Measurements from ENCODE around the gene ANKZF1.

Gene ANKZF1

DNA sequence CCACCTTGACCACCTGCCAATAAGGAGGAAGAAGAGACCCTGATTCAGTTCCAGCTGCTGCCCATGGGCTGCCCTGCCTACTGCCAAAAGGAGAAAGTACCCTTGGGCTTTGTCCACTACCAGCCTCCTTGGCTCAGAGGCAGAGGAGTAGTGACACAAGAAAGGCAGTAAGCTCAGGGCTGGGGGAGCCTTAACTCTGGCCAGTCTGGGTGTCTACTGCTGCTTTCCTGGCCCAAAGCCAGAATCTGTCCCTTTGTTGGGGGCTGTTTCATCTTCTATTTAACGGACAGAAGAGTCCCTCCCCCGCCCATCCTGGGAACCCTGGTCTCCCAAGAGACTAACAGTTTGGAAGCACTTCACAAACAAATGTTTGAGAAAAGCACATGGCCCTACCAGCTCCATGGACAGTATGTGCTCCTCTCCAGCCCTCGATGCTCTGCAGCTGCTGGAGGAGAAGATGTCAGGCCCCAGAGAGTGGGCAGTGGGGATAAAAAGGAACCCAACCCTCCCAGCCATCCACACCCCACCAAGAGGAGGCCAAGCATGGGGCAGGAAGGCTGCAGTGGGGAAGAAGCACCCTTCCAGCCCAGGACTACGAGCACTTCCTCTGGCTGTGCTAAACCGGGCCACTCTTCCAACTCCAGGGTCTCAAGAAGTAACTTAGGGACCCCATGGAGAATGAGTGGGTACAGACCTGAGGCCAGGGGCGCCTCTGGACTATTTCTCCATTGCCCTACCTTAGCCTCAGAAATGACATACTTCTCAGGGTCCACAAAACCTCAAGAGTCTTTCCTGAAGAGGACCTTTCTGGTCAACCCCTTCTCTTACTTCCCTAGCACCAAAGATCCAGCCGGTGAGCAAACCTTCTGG, 1.3 kb upstream of the ANKZF1 start:
- DNase-seq (ENCODE audit: low spot score) = no peak

DNA sequence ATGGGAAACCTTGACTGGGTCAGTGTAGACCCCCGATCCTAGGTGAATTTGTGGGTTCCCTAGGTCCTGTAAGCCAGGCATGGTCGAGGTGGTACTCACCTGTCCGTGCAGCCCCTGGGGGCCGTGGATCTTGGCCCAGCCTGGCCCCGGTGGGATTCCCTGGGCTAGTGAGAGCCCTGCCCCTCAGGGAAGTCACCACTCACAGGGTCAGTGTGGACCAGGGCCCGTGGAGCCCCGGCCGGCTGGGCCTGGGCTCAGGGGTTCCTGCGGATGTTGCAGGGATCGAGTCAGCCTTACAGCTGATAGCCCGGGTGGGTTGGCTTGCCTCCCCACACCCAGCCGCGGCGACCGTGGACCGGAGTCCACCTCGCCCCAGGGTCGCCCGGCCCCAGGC, 698 bp upstream of the ANKZF1 start:
- DNase-seq (ENCODE audit: low spot score) = no peak

GRCh38 chr2:219230059-219230540, 494 bp downstream of the ANKZF1 start:
- no peak for DNase-seq (ENCODE audit: low spot score)

GRCh38 chr2:219234331-219234730, 4.7 kb downstream of the ANKZF1 start:
- no peak for DNase-seq (ENCODE audit: low spot score)

DNA sequence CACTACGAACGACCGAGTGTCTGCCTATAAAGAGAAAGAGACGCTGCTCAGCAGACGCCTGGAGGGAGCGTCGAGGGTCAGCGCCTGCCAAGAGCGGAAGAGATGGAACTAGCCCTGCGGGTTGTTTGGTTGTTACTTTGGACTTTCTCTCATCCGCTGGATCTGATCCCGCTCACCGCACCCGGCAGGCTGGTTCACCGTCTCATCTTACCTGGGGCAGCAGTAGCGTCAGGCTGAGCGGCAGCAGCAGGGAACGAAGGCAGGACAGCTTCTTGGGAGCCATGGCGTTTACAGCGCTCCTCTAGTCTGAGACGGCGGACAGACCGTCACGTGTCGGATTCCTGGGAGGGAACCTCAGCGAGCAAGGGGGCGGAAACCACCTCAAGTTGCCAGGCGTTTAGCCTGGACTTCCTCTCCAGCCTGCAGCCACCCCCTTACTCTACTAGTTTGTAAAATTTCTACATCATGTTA, 13.7 kb downstream of the ANKZF1 start:
- DNase-seq (ENCODE audit: low spot score) = no peak

GRCh38 chr2:219244789-219245147, 15.2 kb downstream of the ANKZF1 start:
- DNase-seq (ENCODE audit: low spot score) = no peak

GRCh38 chr2:219245148-219245898, 15.7 kb downstream of the ANKZF1 start, which contains the start of the genes GLB1L and STK16:
TSS of gene GLB1L (minus strand) at chr2:219245444. CDS start at chr2:219243573, 1,871 bp downstream.
TSS of gene STK16 (plus strand) at chr2:219245479. CDS start at chr2:219246000, 521 bp downstream.
- DNase-seq (ENCODE audit: low spot score) = peak; percentile 88

GRCh38 chr2:219245899-219246230, 16.3 kb downstream of the ANKZF1 start:
- no peak for DNase-seq (ENCODE audit: low spot score)

GRCh38 chr2:219246559-219246958, 17.0 kb downstream of the ANKZF1 start:
- DNase-seq (ENCODE audit: low spot score) = no peak

GRCh38 chr2:219247678-219248642, 18.4 kb downstream of the ANKZF1 start:
- no peak for DNase-seq (ENCODE audit: low spot score)

DNA sequence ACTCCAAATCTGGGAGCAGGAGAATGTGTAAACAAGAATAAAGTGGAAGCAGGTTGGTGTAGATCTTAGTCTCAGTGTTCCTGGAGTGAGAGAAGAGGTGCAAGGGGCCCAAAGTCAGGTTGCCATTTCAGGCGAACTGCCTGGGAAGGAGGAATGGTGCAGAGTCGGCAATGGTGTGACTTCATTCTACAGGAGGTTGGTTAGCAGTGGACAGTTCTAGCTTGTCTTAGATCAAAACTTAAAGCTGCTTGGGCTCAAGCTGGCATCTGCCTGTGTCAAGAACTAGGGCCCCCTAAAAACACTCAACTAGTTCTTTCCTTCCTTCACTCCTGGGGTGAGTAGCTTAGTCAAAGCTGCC, 19.2 kb downstream of the ANKZF1 start:
- no peak for DNase-seq (ENCODE audit: low spot score)

DNA sequence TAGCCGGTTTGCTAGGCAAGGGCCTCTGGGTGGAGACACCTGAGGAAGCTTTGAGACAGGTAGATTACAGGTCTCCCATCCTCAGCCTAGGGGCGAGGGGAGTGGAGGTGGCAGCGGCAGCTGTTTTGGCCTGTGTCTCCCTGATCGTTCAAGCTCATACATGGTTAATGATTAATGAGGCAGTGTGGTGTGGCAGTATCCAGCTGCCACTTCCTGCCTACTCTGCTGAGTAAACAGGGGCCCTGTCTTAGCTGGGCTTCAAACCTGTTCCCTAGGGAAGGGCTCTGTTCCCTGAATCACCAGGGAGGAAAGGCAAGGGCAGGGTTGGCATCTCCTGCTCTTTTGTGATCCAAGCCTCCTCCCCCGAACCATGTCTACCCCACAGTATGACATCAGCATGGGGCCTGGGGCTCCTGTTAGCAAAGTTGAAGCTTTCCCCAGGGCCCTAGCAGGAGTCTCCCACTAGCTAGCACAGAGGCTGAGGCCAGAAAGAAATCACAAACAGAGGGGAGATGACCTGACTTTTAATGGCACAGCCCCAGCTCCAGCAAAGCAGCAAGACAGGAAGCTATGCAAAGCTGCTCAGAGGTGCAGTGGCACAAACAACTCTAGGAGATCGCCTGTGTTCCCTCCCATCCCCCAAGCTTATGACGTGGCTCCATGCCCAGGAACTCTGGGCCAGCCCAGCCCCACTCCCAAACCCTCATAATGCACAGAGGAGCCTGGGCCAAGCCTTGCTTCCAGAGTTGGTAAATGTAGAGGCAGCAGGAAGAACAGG, 19.8 kb downstream of the ANKZF1 start:
- peak; percentile 72 for DNase-seq (ENCODE audit: low spot score)

- DNase-seq (ENCODE audit: low spot score) = no peak
Observed at GRCh38 chr2:219250049-219250781, 20.6 kb downstream of the ANKZF1 start.

- no peak for DNase-seq (ENCODE audit: low spot score)
Observed at GRCh38 chr2:219251656-219252055, 22.1 kb downstream of the ANKZF1 start.

GRCh38 chr2:219252084-219252483, 22.5 kb downstream of the ANKZF1 start:
- DNase-seq (ENCODE audit: low spot score) = no peak

- no peak for DNase-seq (ENCODE audit: low spot score)
Observed at GRCh38 chr2:219252570-219252899, 22.9 kb downstream of the ANKZF1 start.

GRCh38 chr2:219252900-219253752, 23.5 kb downstream of the ANKZF1 start, which contains the start of gene TUBA4B:
TSS of gene TUBA4B (plus strand) at chr2:219253243. CDS start at chr2:219253408, 165 bp downstream.
- no peak for DNase-seq (ENCODE audit: low spot score)

DNA sequence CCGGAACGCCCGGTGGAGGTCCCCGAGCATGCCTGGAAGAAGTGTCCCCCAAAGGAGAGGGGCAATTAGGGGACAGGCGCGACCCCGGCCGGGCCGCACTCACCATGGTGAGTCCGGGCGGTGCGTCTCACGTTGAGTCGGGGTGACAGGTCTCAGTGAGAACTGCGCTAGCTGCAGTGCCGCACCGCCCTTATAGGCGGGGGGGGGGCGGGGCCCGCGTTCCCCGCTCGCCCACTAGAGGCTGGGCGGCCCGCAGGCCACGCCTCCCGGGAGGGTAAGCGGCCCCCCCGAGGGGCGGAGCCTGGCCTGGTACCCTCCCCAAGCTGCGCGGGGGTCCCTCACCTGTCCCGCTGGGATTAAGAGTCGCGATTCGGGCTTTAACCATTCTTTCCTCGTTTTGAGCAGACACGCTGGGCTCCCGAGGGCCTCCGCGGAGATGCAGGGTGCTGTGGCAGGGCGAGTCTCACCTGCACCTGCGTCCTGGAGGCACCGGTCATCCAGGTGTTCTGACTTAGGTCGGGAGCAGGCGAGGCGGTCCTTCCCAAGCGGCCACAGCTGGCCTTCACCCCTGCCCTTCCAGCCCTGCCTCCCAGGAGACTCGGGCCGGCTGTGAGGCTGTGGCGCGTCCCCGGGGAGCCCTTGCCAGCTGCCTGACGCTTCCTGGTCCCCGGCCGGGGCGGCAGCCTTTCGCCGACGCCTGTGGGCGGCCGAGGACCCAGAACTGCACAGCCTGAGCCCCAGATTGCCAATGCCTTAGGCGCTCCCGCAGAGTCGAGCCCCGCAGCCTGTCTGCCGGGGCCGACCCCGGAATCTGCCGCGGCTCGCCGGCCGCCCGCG, 24.4 kb downstream of the ANKZF1 start, which contains the start of gene TUBA4A:
TSS of gene TUBA4A (minus strand) at position 166 of the 837 bp plus-strand sequence. CDS start at position 106, 60 bp downstream.
- peak; percentile 78 for DNase-seq (ENCODE audit: low spot score)
